GM12892 (cell line): Measurements from ENCODE around the gene CYP4A22.
"Not testable (repeated sequence)": the region's sequence is repeated elsewhere in the genome, so short reads cannot be mapped to it uniquely, and the experiment has no call there.

ENCODE experiments used
- DNase-seq: peaks from one replicate; pipeline ENCODE4 v3.0.0; 2011; ENCODE audit not compliant: insufficient read length
- FAIRE-seq: peaks from 2 replicates; lab custom pipeline; 2011; peaks lifted over from hg19 to GRCh38; lab: Jason Lieb, UNC
- POLR2A ChIP-seq: IDR thresholded peaks from 2 replicates; pipeline ENCODE4 v1.6.1; 2011; ENCODE audit warnings: low read depth, low read length, control low read depth
- POLR2AphosphoS5 ChIP-seq: IDR thresholded peaks from 2 replicates; pipeline ENCODE4 v1.6.1; 2011; ENCODE audit warnings: low read depth, low read length, control low read depth
- TAF1 ChIP-seq: IDR thresholded peaks from 2 replicates; pipeline ENCODE4 v1.6.1; 2011; ENCODE audit warnings: low read depth, mild to moderate bottlenecking, control low read depth, low read length, borderline replicate concordance

The CYP4A22 gene

GRCh38 chr1:47137925-47138615, 829 bp downstream of the CYP4A22 start:
- FAIRE-seq: no peak
- TF ChIP-seq POLR2A (no peak), TAF1 (no peak), POLR2AphosphoS5 (no peak)
- DNase-seq: no peak

- DNase-seq, FAIRE-seq: not testable (repeated sequence)
Observed at GRCh38 chr1:47140358-47140757, 3.1 kb downstream of the CYP4A22 start.

GRCh38 chr1:47143654-47144053, 6.4 kb downstream of the CYP4A22 start:
- FAIRE-seq, DNase-seq: not testable (repeated sequence)

GRCh38 chr1:47146495-47146894, 9.3 kb downstream of the CYP4A22 start:
- FAIRE-seq, DNase-seq: not testable (repeated sequence)

- TF ChIP-seq TAF1 (no peak), POLR2AphosphoS5 (no peak), POLR2A (no peak)
- DNase-seq (no peak), FAIRE-seq (no peak)
Observed at GRCh38 chr1:47147047-47147785, 10.0 kb downstream of the CYP4A22 start.

- not testable (repeated sequence) for FAIRE-seq, DNase-seq
Observed at GRCh38 chr1:47149162-47149561, 11.9 kb downstream of the CYP4A22 start.

- not testable (repeated sequence) for DNase-seq, FAIRE-seq
Observed at GRCh38 chr1:47156457-47156856, 19.2 kb downstream of the CYP4A22 start.

GRCh38 chr1:47157957-47158356, 20.7 kb downstream of the CYP4A22 start:
- not testable (repeated sequence) for FAIRE-seq, DNase-seq

GRCh38 chr1:47160716-47161115, 23.5 kb downstream of the CYP4A22 start:
- no peak for DNase-seq
- no peak for FAIRE-seq
- TF ChIP-seq TAF1: no peak
- TF ChIP-seq POLR2A: no peak
- TF ChIP-seq POLR2AphosphoS5: no peak

- TF ChIP-seq TAF1 (no peak), POLR2A (no peak), POLR2AphosphoS5 (no peak)
- FAIRE-seq (no peak), DNase-seq (no peak)
Observed at GRCh38 chr1:47161298-47162040, 24.2 kb downstream of the CYP4A22 start.

- DNase-seq (no peak), FAIRE-seq (no peak)
- TF ChIP-seq POLR2A: no peak
Observed at GRCh38 chr1:47164552-47164951, 27.3 kb downstream of the CYP4A22 start.

- TF ChIP-seq POLR2AphosphoS5 (no peak), POLR2A (no peak), TAF1 (no peak)
- FAIRE-seq: no peak
- DNase-seq: no peak
Observed at GRCh38 chr1:47172782-47173181, 35.5 kb downstream of the CYP4A22 start.

- DNase-seq: no peak
- FAIRE-seq: no peak
- TF ChIP-seq POLR2A: no peak
- TF ChIP-seq TAF1: no peak
- TF ChIP-seq POLR2AphosphoS5: no peak
Observed at GRCh38 chr1:47174656-47175020, 37.4 kb downstream of the CYP4A22 start.
